Liver (tissue), 9 donors: ENCODE measurements around the gene SLC16A8. TPM values are rescaled to one million over a fixed set of nuclear protein-coding genes. Genes with fewer than 3 reads are reported as not detected.
A peak's percentile ranks its signal among the peaks of the same experiment; 100 is the strongest.
"Not testable (repeated sequence)": the region's sequence is repeated elsewhere in the genome, so short reads cannot be mapped to it uniquely, and the experiment has no call there.

Experiments
- DNase-seq: peaks from one replicate; pipeline ENCODE4 v3.0.0-alpha.2; 2017; ENCODE audit warnings: low spot score
- H3K27ac ChIP-seq, 2 donors: one replicate each; pipeline ENCODE4 v1.7.0; 2013; ENCODE audit warnings: inconsistent platforms in 2 of 2, low read length in 2 of 2, control low read depth in 1 of 2, low read depth in 1 of 2, mild to moderate bottlenecking in 1 of 2
- H3K27me3 ChIP-seq, 4 donors: one replicate each; pipeline versions ENCODE4 v1.6.1 to v1.7.0; 2013; ENCODE audit warnings: low read length in 3 of 4, inconsistent platforms in 1 of 4, mild to moderate bottlenecking in 1 of 4, moderate library complexity in 1 of 4; ENCODE audit not compliant: control insufficient read depth in 4 of 4, insufficient read depth in 4 of 4
- H3K36me3 ChIP-seq, 4 donors: one replicate each; pipeline versions ENCODE4 v1.6.1 to v1.7.0; 2013; ENCODE audit warnings: low read length in 3 of 4, mild to moderate bottlenecking in 3 of 4, low read depth in 1 of 4, moderate library complexity in 1 of 4; ENCODE audit not compliant: control insufficient read depth in 4 of 4, insufficient read depth in 3 of 4
- H3K4me1 ChIP-seq, 4 donors: one replicate each; pipeline versions ENCODE4 v1.6.1 to v1.7.0; 2013; ENCODE audit warnings: low read length in 3 of 4, mild to moderate bottlenecking in 3 of 4, moderate library complexity in 1 of 4; ENCODE audit not compliant: control insufficient read depth in 4 of 4, insufficient read depth in 4 of 4
- H3K4me3 ChIP-seq, 3 donors: one replicate each; pipeline versions ENCODE4 v1.6.1 to v1.7.0; 2013; ENCODE audit warnings: low read length in 3 of 3, control low read depth in 1 of 3, low read depth in 1 of 3, mild to moderate bottlenecking in 1 of 3
- H3K9ac ChIP-seq, 2 donors: one replicate each; pipeline ENCODE4 v1.7.0; 2013; ENCODE audit warnings: low read length in 2 of 2, mild to moderate bottlenecking in 2 of 2, moderate library complexity in 2 of 2, control low read depth in 1 of 2, low read depth in 1 of 2
- H3K9me3 ChIP-seq, 4 donors: one replicate each; pipeline versions ENCODE4 v1.6.1 to v1.7.0; 2013; ENCODE audit warnings: low read length in 3 of 4; ENCODE audit not compliant: control insufficient read depth in 4 of 4
- EGR1 ChIP-seq, 2 donors: IDR thresholded peaks; 2 replicates each; pipeline ENCODE4 v1.6.1; 2016 to 2018; ENCODE audit warnings: antibody characterized with exemption in 2 of 2, low read depth in 2 of 2
- FOXA2 ChIP-seq: IDR thresholded peaks from 2 replicates; pipeline ENCODE4 v1.6.1; 2016; ENCODE audit warnings: antibody characterized with exemption
- HNF4A ChIP-seq, 2 donors: conservative IDR thresholded peaks; 2 replicates each; pipeline ENCODE4 v1.6.1; 2016; ENCODE audit warnings: antibody characterized with exemption in 2 of 2, mild to moderate bottlenecking in 2 of 2
- HNF4G ChIP-seq: IDR thresholded peaks from 2 replicates; pipeline ENCODE4 v1.6.1; 2016; ENCODE audit warnings: antibody characterized with exemption
- NR2F2 ChIP-seq: IDR thresholded peaks from 2 replicates; pipeline ENCODE4 v1.6.1; 2016; ENCODE audit warnings: antibody characterized with exemption
- RAD21 ChIP-seq, 2 donors: IDR thresholded peaks; 2 replicates each; pipeline ENCODE4 v1.6.1; 2016; ENCODE audit warnings: antibody characterized with exemption in 2 of 2, mild to moderate bottlenecking in 2 of 2
- RXRA ChIP-seq, 2 donors: IDR thresholded peaks; 2 replicates each; pipeline ENCODE4 v1.6.1; 2017 to 2018; ENCODE audit warnings: antibody characterized with exemption in 2 of 2, mild to moderate bottlenecking in 1 of 2
- SP1 ChIP-seq: IDR thresholded peaks from 2 replicates; pipeline ENCODE4 v1.6.1; 2018; ENCODE audit warnings: antibody characterized with exemption, mild to moderate bottlenecking
- TAF1 ChIP-seq: conservative IDR thresholded peaks from 2 replicates; pipeline ENCODE4 v1.6.1; 2016; ENCODE audit warnings: antibody characterized with exemption, mild to moderate bottlenecking
- YY1 ChIP-seq: IDR thresholded peaks from 2 replicates; pipeline ENCODE4 v1.6.1; 2016; ENCODE audit warnings: antibody characterized with exemption, mild to moderate bottlenecking
- WGBS: extraction: QIAGEN DNeasy Blood & Tissue Kit; methylation state at CpG from one replicate; pipeline ENCODE4 v1.1.7; 2013; 5-methylcytosine and 5-hydroxymethylcytosine counted together
- polyA plus RNA-seq, 2 donors: library from polyadenylated mRNA; stranded (reverse) in 1 of 2; unstranded in 1 of 2; fragments of 200-250 nt in 1 of 2; fragments of >200 nt in 1 of 2; fragmentation: Nextera tagmentation in 1 of 2; extraction: Ambion mirVana in 1 of 2; gene quantifications; one replicate each; pipeline versions ENCODE4 v1.2.1 to v1.2.3, GENCODE V29; 2013 to 2015
- total RNA-seq, 2 donors: library from RNA; depleted of rRNA; stranded (reverse); fragments of >200 nt; gene quantifications; one replicate each; pipeline ENCODE4 v1.2.3, GENCODE V29; 2014
- TF ChIP-seq, protein P1 (sequence below): IDR thresholded peaks from 2 replicates; pipeline ENCODE4 v1.6.1; 2016; ENCODE audit warnings: antibody characterized with exemption, mild to moderate bottlenecking
- TF ChIP-seq, protein P2 (sequence below): fragments of 150-350 bp; IDR thresholded peaks from 2 replicates; pipeline ENCODE4 v1.5.1; 2017; ENCODE audit warnings: improper control_type of control experiment, low read depth, low read length; ENCODE audit not compliant: missing input control
- donor health status: healthy.
- donor health status: healthy.
- donor health status: healthy.
- donor health status: healthy.
- donor health status: healthy.

Gene SLC16A8
- total and polyA plus RNA-seq, 4 donors: 0.10 TPM; not detected in 3

DNA sequence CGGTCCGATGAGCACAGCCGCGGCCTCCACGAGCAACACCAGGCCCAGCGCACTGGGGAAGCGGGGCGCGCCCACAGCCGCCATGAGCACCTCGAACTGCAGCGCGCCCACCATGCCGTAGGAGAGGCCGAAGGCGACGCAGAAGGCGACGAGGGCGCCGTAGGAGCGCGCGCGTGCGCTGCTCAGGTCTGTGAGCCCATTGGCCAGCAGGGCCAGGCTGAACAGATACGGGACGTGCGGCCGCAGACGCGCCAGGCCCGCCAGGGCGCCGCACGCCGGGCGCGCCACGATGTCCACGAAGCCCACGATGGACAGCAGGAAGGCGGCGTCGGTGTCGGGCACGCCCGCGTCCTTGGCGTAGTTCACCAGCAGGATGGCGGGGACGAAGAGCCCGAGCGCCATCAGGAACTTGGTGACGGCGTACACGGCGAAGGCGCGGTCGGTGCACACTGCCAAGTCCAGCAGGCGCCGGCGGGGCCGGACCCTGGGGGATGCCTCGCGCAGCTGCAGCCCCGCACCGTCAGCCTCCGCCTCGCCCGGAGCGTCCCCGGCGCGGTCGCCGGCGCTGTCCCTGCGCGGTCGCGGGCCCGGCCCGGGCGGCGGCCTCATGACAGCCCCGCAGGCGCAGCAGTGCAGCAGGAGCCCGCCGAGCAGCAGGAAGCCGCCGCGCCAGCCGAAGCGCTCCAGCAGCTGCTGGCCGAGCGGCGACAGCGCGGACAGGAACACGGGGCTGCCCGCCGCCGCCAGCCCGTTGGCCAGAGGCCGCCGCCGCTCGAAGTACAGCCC is 2.9 kb downstream of the SLC16A8 start:
- TF ChIP-seq SP1: no peak
- no peak for TF ChIP-seq FOXA2
- TF ChIP-seq, protein P1, sequence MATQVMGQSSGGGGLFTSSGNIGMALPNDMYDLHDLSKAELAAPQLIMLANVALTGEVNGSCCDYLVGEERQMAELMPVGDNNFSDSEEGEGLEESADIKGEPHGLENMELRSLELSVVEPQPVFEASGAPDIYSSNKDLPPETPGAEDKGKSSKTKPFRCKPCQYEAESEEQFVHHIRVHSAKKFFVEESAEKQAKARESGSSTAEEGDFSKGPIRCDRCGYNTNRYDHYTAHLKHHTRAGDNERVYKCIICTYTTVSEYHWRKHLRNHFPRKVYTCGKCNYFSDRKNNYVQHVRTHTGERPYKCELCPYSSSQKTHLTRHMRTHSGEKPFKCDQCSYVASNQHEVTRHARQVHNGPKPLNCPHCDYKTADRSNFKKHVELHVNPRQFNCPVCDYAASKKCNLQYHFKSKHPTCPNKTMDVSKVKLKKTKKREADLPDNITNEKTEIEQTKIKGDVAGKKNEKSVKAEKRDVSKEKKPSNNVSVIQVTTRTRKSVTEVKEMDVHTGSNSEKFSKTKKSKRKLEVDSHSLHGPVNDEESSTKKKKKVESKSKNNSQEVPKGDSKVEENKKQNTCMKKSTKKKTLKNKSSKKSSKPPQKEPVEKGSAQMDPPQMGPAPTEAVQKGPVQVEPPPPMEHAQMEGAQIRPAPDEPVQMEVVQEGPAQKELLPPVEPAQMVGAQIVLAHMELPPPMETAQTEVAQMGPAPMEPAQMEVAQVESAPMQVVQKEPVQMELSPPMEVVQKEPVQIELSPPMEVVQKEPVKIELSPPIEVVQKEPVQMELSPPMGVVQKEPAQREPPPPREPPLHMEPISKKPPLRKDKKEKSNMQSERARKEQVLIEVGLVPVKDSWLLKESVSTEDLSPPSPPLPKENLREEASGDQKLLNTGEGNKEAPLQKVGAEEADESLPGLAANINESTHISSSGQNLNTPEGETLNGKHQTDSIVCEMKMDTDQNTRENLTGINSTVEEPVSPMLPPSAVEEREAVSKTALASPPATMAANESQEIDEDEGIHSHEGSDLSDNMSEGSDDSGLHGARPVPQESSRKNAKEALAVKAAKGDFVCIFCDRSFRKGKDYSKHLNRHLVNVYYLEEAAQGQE: no peak
- DNase-seq: no peak
- 9% methylated on average over 110 of the region's 110 CpGs for WGBS
- peaks cover 4 to 17% (median 14%) of the 10 kb centered on the region in 4 donors for H3K4me1 ChIP-seq
- H3K9ac ChIP-seq: no peak overlapping the region
- peak overlapping the region in 1 of 3 donors; percentile 40 for H3K4me3 ChIP-seq
- H3K36me3 ChIP-seq: no peaks in the 10 kb centered on the region
- no peaks in the 10 kb centered on the region for H3K9me3 ChIP-seq
- no peak overlapping the region for H3K27ac ChIP-seq
- no peaks in the 10 kb centered on the region for H3K27me3 ChIP-seq

DNA sequence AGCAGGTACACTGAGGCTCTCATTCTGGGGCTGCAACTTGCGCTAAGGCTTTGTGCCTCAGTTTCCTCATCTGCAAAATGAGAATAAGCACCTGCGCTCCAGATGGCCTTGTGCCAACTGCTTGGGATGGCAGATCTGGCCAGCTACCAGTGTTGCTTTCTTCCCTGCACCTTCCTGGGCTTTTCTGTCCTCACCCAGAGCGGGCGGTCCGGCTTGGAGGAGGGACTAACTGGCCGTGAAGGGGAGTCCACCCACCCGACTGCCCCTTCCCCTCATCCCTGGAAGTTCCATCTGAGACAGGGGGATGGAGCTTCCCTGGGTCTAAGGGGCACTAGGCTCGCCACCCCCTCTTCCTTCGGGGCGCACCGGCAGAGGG is 3.5 kb downstream of the SLC16A8 start:
- Histone ChIP-seq H3K36me3 (peaks cover 0 to under 1% (median 0%) of the 10 kb centered on the region in 4 donors), H3K9ac (no peak overlapping the region), H3K9me3 (no peaks in the 10 kb centered on the region), H3K27ac (no peak overlapping the region), H3K27me3 (no peaks in the 10 kb centered on the region), H3K4me3 (no peak overlapping the region), H3K4me1 (peaks cover 4 to 19% (median 14%) of the 10 kb centered on the region in 4 donors)
- DNase-seq: no peak
- 68% methylated on average over 11 of the region's 11 CpGs for WGBS
- TF ChIP-seq RAD21 (IDR thresholded peaks at IDR 0.05): no peak
- TF ChIP-seq SP1: no peak
- no peak for TF ChIP-seq TAF1
- TF ChIP-seq NR2F2: no peak

DNA sequence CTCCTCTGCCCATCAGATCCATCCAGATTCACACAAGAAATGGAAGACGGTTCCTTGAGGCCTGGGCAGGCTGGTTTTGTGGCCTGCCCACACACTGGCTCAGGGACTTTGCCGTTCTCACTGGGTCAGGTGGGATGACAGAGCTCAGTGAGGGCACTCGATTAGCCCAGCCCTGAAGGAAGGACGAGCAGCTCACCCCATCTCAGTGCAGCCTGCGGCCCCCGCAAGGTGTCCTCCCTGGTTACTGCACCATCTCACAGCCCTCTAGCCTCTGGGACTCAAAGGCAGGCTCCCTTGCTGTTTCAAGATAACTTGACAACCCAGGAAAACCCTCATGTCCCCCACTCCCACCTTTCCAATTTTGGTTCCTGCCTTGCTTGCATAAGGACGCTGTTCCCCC is 4.2 kb downstream of the SLC16A8 start:
- Histone ChIP-seq H3K27me3 (no peaks in the 10 kb centered on the region), H3K9me3 (no peaks in the 10 kb centered on the region), H3K4me1 (peaks cover 6 to 25% (median 16%) of the 10 kb centered on the region in 4 donors), H3K27ac (no peak overlapping the region), H3K4me3 (no peak overlapping the region), H3K36me3 (peaks cover 0 to 4% (median 0%) of the 10 kb centered on the region in 4 donors), H3K9ac (no peak overlapping the region)
- 94% methylated on average over 7 of the region's 7 CpGs for WGBS
- DNase-seq: no peak
- TF ChIP-seq EGR1 (IDR thresholded peaks at IDR 0.05; ENCODE audit: low read depth in 2 of 2) (no peak), NR2F2 (no peak), RXRA (IDR thresholded peaks at IDR 0.05) (no peak), YY1 (no peak), RAD21 (IDR thresholded peaks at IDR 0.05) (no peak), HNF4A (conservative IDR thresholded peaks at IDR 0.05) (no peak), SP1 (no peak), FOXA2 (no peak), HNF4G (no peak)
- TF ChIP-seq, protein P2, sequence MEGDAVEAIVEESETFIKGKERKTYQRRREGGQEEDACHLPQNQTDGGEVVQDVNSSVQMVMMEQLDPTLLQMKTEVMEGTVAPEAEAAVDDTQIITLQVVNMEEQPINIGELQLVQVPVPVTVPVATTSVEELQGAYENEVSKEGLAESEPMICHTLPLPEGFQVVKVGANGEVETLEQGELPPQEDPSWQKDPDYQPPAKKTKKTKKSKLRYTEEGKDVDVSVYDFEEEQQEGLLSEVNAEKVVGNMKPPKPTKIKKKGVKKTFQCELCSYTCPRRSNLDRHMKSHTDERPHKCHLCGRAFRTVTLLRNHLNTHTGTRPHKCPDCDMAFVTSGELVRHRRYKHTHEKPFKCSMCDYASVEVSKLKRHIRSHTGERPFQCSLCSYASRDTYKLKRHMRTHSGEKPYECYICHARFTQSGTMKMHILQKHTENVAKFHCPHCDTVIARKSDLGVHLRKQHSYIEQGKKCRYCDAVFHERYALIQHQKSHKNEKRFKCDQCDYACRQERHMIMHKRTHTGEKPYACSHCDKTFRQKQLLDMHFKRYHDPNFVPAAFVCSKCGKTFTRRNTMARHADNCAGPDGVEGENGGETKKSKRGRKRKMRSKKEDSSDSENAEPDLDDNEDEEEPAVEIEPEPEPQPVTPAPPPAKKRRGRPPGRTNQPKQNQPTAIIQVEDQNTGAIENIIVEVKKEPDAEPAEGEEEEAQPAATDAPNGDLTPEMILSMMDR: no peak

DNA sequence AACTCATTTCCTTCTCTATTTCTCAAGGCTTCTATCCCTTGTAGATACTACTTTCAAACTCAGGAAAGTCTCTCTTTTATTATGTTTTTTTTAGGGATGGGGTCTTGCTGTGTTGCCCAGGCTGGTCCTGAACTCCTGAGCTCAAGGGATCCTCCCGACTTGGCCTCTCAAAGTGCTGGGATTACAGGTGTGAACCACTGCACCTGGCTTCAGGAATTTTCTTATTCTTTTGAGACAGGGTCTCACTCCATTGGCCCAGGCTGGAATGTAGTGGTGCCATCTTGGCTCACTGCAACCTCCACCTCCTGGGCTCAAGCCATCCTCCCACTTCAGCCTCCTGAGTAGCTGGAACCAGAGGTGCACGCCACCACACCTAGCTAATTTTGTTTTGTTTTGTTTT is 4.8 kb downstream of the SLC16A8 start:
- H3K36me3 ChIP-seq, H3K4me3 ChIP-seq, H3K9ac ChIP-seq, H3K9me3 ChIP-seq, H3K27me3 ChIP-seq, DNase-seq, H3K27ac ChIP-seq: not testable (repeated sequence)
- H3K4me1 ChIP-seq: peaks cover 9 to 27% (median 16%) of the 10 kb centered on the region in 4 donors
- 98% methylated on average over 2 of the region's 2 CpGs for WGBS
